Eye (tissue), 1 donor: Measurements from ENCODE around the gene ADAM11.
"Not testable (repeated sequence)": the region's sequence is repeated elsewhere in the genome, so short reads cannot be mapped to it uniquely, and the experiment has no call there.

ENCODE experiments used
- DNase-seq: peaks from one replicate; pipeline ENCODE4 v3.0.0-alpha.2; 2015

The ADAM11 gene

GRCh38 chr17:44758414-44759085, at the start of gene ADAM11:
ADAM11 (plus strand) TSS chr17:44758988; CDS start chr17:44759200, 212 bp downstream.
- DNase-seq = peak; percentile 59

GRCh38 chr17:44719444-44719843, 39.3 kb upstream of the ADAM11 start:
- DNase-seq = no peak

GRCh38 chr17:44722254-44722653, 36.5 kb upstream of the ADAM11 start:
- DNase-seq = no peak

GRCh38 chr17:44726121-44726520, 32.7 kb upstream of the ADAM11 start:
- not testable (repeated sequence) for DNase-seq

GRCh38 chr17:44733753-44734152, 25.0 kb upstream of the ADAM11 start:
- peak; percentile 59 for DNase-seq

GRCh38 chr17:44734272-44734671, 24.5 kb upstream of the ADAM11 start:
- DNase-seq = no peak

- no peak for DNase-seq
These were observed 22.1 kb upstream of the ADAM11 start for GRCh38 chr17:44736551-44737240.

GRCh38 chr17:44738214-44738906, 20.4 kb upstream of the ADAM11 start:
- no peak for DNase-seq

GRCh38 chr17:44741316-44741715, 17.5 kb upstream of the ADAM11 start:
- DNase-seq = no peak

GRCh38 chr17:44745301-44745700, 13.5 kb upstream of the ADAM11 start:
- no peak for DNase-seq

- DNase-seq = not testable (repeated sequence)
These were observed 13.1 kb upstream of the ADAM11 start for GRCh38 chr17:44745738-44746137.

GRCh38 chr17:44747566-44747965, 11.2 kb upstream of the ADAM11 start:
- no peak for DNase-seq

- DNase-seq = no peak
These were observed 9.5 kb upstream of the ADAM11 start for GRCh38 chr17:44749076-44749979.

- DNase-seq = peak; percentile 64
These were observed 8.8 kb upstream of the ADAM11 start for GRCh38 chr17:44749980-44750318.

- DNase-seq = no peak
These were observed 7.5 kb upstream of the ADAM11 start for GRCh38 chr17:44751331-44751730.

GRCh38 chr17:44751806-44752205, 7.0 kb upstream of the ADAM11 start:
- DNase-seq = no peak

- no peak for DNase-seq
These were observed 5.6 kb upstream of the ADAM11 start for GRCh38 chr17:44752953-44753861.

GRCh38 chr17:44754276-44754675, 4.5 kb upstream of the ADAM11 start:
- DNase-seq = no peak

- DNase-seq = not testable (repeated sequence)
These were observed 3.6 kb upstream of the ADAM11 start for GRCh38 chr17:44755180-44755579.

- DNase-seq = no peak
These were observed 1.5 kb upstream of the ADAM11 start for GRCh38 chr17:44757045-44757917.

- no peak for DNase-seq
These were observed 822 bp upstream of the ADAM11 start for GRCh38 chr17:44757918-44758413.
